ENCODE measurements around the gene CD151. TPM values are rescaled to one million over a fixed set of nuclear protein-coding genes. Genes with fewer than 3 reads are reported as not detected.

The CD151 gene
- polyA plus RNA-seq, 1 of the 3 experiments (the other 2 are of a cell fraction): 922 TPM

- H4K20me1 ChIP-seq (ENCODE audit: insufficient read depth): peaks cover 10% of the 10 kb centered on the region; the same call in 1 of the 2 replicates
- no peak overlapping the region for H2AFZ ChIP-seq (ENCODE audit: low read depth)
- DNase-seq: no peak
- H3K4me2 ChIP-seq: no peak overlapping the region
- H3K36me3 ChIP-seq (replicated peaks in 1 of 2; ENCODE audit: control insufficient read depth in 1 of 2, insufficient read depth in 2 of 2, low read length in 1 of 2): peaks cover 0 to 21% of the 10 kb centered on the region in 2 experiments
- no peak overlapping the region for H3K4me3 ChIP-seq (ENCODE audit: low read depth in 2 of 2, low read length in 1 of 2)
- peaks cover 3% of the 10 kb centered on the region for H3F3A ChIP-seq (replicated peaks; ENCODE audit: insufficient read depth)
- no peak overlapping the region for H3K27ac ChIP-seq (ENCODE audit: low read depth in 2 of 2, low read length in 1 of 2)
- no peak overlapping the region for H3K9ac ChIP-seq
- H3K9me2 ChIP-seq: no peaks in the 10 kb centered on the region
- peaks cover 0 to 9% of the 10 kb centered on the region in 2 experiments; a peak in 1 of 4 replicates for H3K4me1 ChIP-seq (ENCODE audit: control insufficient read depth in 1 of 2, insufficient read depth in 2 of 2, low read depth in 1 of 2, low read length in 1 of 2)
- TF ChIP-seq ZBTB33 (IDR thresholded peaks at IDR 0.05; ENCODE audit: borderline replicate concordance, low read depth): no peak
- no peak for TF ChIP-seq MXI1 (IDR thresholded peaks at IDR 0.05; ENCODE audit: low read depth, low read length)
- no peak for TF ChIP-seq REST (IDR thresholded peaks at IDR 0.05; ENCODE audit: low read depth, low read length)
- TF ChIP-seq CHD2 (IDR thresholded peaks at IDR 0.05; ENCODE audit: low read length, partially characterized antibody): no peak
- TF ChIP-seq RAD21 (IDR thresholded peaks at IDR 0.05; ENCODE audit: low read length): no peak
- TF ChIP-seq PBX3 (IDR thresholded peaks at IDR 0.05): no peak
- ChIA-PET CTCF (interaction anchor here (0.9 to 1.3 kb wide), 2 partner anchors 20 to 183 kb away, joined by 3 read pairs; no protein-coding TSS in a partner anchor), POLR2A (no interaction called here)
- no peaks in the 10 kb centered on the region for H3K9me3 ChIP-seq
- no peaks in the 10 kb centered on the region for H3K79me2 ChIP-seq (ENCODE audit: insufficient read depth)
- WGBS (ENCODE audit: low lambda C conversion rate): 96% methylated on average over 6 of the region's 8 CpGs
- no peaks in the 10 kb centered on the region for H3K27me3 ChIP-seq (ENCODE audit: insufficient read depth)
Measured at GRCh38 chr11:867856-868358, 35.2 kb downstream of the CD151 start.

- no peak overlapping the region for H3K4me2 ChIP-seq
- DNase-seq: no peak
- peaks cover 10% of the 10 kb centered on the region; the same call in 1 of the 2 replicates for H4K20me1 ChIP-seq (ENCODE audit: insufficient read depth)
- no peak overlapping the region for H2AFZ ChIP-seq (ENCODE audit: low read depth)
- no peaks in the 10 kb centered on the region for H3K27me3 ChIP-seq (ENCODE audit: insufficient read depth)
- H3K27ac ChIP-seq (ENCODE audit: low read depth in 2 of 2, low read length in 1 of 2): no peak overlapping the region
- POLR2A ChIA-PET: no interaction called here
- 86% methylated on average over 12 of the region's 17 CpGs for WGBS (ENCODE audit: low lambda C conversion rate)
- peaks cover 0 to 21% of the 10 kb centered on the region in 2 experiments for H3K36me3 ChIP-seq (replicated peaks in 1 of 2; ENCODE audit: control insufficient read depth in 1 of 2, insufficient read depth in 2 of 2, low read length in 1 of 2)
- H3K9me3 ChIP-seq: no peaks in the 10 kb centered on the region
- TF ChIP-seq MXI1 (IDR thresholded peaks at IDR 0.05; ENCODE audit: low read depth, low read length): no peak
- no peak for TF ChIP-seq RXRA (IDR thresholded peaks at IDR 0.05; ENCODE audit: borderline replicate concordance, low read depth)
- TF ChIP-seq FOXM1 (IDR thresholded peaks at IDR 0.05; ENCODE audit: low read depth): no peak
- no peak for TF ChIP-seq FOSL2 (IDR thresholded peaks at IDR 0.05; ENCODE audit: borderline replicate concordance, low read depth)
- H3K4me1 ChIP-seq (ENCODE audit: control insufficient read depth in 1 of 2, insufficient read depth in 2 of 2, low read depth in 1 of 2, low read length in 1 of 2): peaks cover 0 to 5% of the 10 kb centered on the region in 2 experiments; a peak in 1 of 4 replicates
- no peak overlapping the region for H3K4me3 ChIP-seq (ENCODE audit: low read depth in 2 of 2, low read length in 1 of 2)
- H3K79me2 ChIP-seq (ENCODE audit: insufficient read depth): no peaks in the 10 kb centered on the region
- H3F3A ChIP-seq (replicated peaks; ENCODE audit: insufficient read depth): peaks cover 3% of the 10 kb centered on the region
- CTCF ChIA-PET: interaction anchor here (0.9 kb wide), 1 partner anchor 20 kb away, joined by 3 read pairs; no protein-coding TSS in a partner anchor
- no peaks in the 10 kb centered on the region for H3K9me2 ChIP-seq
- H3K9ac ChIP-seq: no peak overlapping the region
Measured at GRCh38 chr11:868394-868793, 35.6 kb downstream of the CD151 start.

Measured in SK-N-SH (cell line).